Left hindlimb (tissue), 1 donor: ENCODE data around the gene C1QL4.
A peak's percentile ranks its signal among the peaks of the same experiment; 100 is the strongest.
"Not testable (repeated sequence)": the region's sequence is repeated elsewhere in the genome, so short reads cannot be mapped to it uniquely, and the experiment has no call there.

ENCODE experiments used
- DNase-seq: peaks from one replicate; pipeline ENCODE4 v3.0.0-alpha.2; 2018

Gene C1QL4

DNA sequence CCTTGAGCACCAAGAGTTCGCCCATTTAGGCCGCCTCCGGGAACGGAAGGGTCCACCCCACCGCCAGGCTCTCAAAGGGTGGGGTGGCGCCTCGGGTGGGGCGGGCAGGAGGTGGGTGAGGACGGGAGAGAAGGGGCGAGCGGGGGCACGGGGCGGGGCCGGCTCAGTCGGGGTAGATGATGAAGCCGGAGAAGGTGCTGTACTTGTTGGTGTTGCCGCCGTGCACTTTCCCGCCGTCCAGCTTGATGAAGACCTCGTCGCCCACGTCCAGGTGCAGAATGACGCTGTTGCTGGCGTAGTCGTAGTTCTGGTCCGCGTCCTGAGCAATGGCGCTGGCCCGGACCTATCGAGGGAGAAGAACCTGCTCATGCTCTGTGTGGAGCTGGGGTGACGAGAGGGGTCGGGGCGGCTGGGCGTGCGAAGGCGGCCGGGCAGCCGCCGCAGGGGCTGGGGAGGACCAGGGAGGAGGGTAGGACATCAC, 4.1 kb downstream of the C1QL4 start:
- DNase-seq: no peak

DNA sequence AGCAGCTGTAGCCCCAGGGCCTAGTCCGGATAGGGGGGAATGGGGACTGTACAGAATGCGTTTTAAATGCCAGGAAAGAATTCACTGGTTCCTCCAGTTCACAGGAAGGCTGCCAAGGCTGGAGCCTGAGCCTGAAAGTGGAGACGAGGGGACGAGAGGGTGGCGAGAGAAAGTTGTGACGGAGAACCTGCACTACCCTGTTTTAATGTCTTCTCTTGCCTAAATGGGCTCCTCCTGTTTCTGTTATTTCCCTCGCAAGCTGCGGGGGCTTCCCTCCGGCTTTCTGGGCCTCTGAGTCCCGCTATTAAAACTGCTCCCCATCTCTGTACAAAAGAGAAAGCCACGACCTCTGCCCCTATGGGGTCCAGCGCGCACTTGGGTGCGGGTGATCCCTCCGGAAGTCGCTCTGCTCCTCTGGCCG, 4.5 kb downstream of the C1QL4 start:
- DNase-seq: no peak

DNA sequence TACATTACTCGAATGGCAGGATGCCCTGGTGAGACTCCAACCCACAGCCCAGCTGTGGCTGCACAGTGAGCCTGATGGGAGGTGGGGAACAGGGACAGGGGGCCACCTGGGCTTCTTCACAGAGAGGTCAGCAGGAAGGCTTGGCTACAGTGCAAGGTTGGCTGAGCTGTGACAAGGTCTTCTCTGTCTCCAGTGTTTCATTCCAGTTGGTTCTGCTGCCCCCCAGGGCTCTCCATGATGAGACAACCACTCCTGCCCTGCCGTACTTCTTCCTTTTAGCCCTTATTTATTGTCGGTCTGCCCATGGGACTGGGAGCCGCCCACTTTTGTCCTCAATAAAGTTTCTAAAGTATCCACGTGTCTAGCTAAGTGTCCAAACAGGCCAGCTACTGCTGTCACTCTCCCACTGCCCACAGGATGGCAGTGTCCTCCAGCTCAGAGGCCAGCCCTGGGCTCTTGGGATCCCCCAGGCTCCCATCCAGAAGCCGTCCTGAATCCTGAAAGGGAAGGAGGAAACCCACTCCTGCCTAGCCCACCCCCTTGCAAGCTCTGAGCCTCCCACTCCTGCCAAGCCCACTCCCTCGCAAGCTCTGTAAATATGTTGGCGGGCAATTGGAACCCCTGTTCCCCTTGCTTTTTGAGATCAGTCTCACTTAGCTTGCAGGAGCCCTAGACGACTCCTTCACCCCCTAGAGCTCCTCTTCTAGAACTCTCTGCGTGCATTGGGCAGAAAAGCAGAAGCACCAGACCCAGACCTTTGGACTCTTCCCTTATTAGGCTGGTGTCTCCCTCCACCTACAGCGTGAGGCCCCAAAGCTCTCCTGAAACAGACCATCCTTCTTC, 5.4 kb downstream of the C1QL4 start:
- DNase-seq: peak; percentile 79

DNA sequence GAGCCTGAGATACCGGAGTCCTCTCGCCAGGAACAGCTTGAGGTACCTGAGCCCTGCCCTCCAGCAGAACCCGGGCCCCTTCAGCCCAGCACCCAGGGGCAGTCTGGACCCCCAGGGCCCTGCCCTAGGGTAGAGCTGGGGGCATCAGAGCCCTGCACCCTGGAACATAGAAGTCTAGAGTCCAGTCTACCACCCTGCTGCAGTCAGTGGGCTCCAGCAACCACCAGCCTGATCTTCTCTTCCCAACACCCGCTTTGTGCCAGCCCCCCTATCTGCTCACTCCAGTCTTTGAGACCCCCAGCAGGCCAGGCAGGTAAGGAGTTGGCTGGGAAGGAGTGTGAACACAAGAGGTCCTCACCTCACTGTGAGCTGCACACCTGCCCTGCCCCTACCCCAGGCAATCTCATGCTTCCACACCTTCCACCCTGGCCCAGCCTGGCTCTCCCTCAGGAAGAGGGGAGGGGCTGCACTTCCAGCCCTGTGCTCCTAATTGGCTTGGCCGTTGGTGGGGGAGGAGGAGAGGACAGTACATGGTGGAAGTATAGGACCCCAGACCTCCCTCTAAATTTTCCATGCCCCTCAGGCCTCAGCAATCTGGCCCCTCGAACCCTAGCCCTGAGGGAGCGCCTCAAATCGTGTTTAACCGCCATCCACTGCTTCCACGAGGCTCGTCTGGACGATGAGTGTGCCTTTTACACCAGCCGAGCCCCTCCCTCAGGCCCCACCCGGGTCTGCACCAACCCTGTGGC, 6.2 kb downstream of the C1QL4 start:
- DNase-seq: no peak

DNA sequence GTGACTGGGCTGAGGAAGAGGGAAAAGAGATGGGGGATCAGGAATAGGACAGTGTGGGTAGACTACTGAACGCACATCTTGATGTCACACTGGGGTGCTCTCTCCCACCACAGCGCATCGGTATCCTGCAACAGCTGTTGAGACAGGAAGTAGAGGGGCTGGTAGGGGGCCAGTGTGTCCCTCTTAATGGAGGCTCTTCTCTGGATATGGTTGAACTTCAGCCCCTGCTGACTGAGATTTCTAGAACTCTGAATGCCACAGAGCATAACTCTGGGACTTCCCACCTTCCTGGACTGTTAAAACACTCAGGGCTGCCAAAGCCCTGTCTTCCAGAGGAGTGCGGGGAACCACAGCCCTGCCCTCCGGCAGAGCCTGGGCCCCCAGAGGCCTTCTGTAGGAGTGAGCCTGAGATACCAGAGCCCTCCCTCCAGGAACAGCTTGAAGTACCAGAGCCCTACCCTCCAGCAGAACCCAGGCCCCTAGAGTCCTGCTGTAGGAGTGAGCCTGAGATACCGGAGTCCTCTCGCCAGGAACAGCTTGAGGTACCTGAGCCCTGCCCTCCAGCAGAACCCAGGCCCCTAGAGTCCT, 6.9 kb downstream of the C1QL4 start:
- DNase-seq: no peak

DNA sequence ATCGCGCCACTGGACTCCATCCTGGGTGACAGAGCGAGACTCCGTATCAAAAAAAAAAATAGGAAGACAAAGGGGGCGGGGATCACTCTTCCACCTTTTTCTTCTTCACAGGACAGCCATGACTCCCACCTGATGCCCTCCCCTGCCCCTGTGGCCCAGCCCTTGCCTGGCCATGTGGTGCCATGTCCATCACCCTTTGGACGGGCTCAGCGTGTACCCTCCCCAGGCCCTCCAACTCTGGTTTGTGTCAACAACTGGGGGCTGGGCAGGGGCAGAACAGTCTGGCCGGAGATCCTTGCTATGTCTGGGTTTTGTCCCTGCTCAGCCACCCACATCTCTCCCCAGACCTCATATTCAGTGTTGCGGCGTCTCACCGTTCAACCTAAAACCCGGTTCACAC, 8.2 kb downstream of the C1QL4 start:
- DNase-seq: no peak

DNA sequence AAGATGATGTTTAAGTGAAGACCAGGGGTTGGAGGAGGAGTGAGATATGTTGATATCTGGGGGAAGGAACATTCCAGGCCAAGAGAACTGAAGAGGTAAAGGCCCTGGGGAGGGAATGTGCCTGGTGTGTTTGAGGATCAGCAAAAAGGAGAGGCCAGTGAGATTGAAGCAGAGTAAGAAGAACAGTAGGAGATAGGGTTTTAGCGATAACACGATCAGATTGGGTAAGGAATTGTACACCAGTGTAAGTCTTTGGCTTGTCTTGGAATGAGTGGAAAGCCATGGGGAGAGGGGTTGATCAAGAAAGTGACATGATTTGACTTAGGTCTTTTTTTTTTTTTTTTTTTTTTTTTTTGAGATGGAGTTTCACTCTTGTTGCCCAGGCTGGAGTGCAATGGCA, 9.1 kb downstream of the C1QL4 start:
- no peak for DNase-seq

DNA sequence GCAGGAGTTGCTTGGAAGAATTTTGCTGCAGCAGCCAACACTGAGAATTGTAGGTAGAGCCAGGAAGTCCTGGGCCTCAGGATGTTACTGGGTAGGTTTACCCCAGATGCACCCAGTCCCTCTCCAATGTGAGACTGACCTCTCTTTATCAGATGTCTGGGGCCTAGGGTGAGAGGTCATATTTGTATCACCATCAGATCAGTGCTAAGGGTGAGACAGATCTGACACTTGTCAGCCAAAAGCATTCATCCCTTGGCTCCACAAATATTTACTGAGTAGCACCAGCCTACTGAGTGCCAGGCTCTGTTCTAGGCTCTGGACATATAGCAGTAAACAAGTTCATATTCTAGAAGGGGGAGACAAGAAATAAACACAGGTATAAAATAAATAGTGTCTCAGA, 9.6 kb downstream of the C1QL4 start:
- DNase-seq: no peak

DNA sequence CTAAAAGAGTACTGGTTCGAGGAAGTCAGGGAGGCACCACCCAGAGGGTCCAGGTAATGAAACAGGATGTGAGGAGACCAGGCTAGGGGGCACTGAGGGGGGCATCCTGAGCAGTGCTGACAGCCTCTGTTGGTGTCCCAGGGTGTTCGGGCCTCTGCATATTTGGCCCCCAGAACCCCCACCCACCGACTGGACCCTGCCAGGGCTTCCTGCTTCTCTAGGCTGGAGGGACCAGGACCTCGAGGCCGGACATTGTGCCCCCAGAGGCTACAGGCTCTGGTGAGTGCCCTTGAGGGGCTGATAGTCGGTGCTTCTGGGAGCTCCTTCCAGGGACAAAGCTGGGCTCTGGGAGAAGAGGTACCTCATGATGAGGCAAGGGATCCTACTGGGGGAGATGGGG, 11.4 kb downstream of the C1QL4 start:
- no peak for DNase-seq

DNA sequence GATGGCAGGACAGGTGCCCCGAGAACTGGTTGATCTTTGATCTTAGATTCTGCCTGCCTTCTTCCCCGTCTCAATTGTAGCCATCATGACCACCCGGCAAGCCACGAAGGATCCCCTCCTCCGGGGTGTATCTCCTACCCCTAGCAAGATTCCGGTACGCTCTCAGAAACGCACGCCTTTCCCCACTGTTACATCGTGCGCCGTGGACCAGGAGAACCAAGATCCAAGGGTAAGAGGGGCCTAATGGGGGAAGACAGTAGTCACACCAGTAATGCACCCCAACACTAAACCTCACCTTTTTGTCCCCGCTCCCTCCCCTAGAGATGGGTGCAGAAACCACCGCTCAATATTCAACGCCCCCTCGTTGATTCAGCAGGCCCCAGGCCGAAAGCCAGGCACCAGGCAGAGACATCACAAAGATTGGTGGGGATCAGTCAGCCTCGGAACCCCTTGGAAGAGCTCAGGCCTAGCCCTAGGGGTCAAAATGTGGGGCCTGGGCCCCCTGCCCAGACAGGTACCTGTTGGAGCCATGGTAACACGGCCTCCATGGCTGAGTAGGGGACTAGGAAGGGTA, 13.4 kb downstream of the C1QL4 start:
- DNase-seq: no peak

DNA sequence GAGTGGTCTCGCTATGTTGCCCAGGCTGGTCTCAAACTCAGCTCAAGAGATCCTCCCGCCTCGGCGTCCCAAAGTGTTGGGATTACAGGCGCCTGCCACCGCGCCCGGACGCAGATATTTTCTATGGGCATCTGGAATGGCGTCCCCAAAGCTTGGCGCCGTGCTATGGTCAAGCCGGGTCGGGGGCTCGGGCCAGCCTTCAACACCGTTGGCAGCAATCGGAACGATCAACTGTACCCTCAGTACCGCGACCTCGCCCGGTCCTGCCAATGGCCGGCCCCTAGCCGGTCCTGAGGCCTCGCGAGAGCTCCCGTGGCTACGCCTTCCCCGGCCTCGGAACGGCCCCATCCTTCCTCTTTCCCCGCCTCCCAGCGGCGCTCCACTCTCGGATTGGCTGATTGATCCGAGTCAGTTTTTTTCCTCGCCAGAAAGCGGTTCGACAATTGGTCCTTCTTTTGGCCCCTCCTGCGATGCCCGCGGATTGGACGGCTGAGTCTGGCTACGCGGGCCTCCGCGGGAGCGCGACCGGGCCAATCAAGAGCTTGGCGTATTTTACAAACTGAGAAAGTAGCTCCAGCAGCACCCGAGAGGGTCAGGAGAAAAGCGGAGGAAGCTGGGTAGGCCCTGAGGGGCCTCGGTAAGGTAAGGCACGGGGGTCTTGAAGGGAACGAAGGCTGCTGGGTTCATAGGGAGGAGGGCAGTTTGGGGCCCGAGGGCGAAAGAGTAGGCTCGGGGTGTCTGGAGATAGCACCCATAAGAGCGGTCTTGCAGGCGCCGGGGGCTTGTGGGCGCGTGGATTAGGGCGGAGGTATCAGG, 14.1 kb downstream of the C1QL4 start, which contains the start of gene TROAP:
TROAP (plus strand) TSS at position 548 of the 816 bp plus-strand sequence. CDS start 354 bp downstream, outside the sequence.
- DNase-seq: peak; percentile 99

DNA sequence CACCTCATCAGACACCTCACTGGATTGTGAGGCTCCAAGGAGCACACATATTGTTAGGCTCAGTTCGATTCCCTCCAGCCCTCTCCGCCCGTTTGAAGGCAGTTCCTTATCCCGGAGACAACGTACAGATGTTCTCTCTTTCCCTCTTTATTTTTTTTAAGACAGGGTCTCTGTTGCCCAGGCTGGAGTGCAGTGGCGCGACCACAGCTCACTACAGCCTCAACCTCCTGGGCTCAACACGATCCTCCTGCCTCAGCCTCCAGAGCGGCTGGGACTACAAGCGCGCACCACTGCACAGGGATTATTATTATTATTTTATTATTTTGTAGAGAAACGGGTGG, 14.7 kb downstream of the C1QL4 start:
- no peak for DNase-seq

DNA sequence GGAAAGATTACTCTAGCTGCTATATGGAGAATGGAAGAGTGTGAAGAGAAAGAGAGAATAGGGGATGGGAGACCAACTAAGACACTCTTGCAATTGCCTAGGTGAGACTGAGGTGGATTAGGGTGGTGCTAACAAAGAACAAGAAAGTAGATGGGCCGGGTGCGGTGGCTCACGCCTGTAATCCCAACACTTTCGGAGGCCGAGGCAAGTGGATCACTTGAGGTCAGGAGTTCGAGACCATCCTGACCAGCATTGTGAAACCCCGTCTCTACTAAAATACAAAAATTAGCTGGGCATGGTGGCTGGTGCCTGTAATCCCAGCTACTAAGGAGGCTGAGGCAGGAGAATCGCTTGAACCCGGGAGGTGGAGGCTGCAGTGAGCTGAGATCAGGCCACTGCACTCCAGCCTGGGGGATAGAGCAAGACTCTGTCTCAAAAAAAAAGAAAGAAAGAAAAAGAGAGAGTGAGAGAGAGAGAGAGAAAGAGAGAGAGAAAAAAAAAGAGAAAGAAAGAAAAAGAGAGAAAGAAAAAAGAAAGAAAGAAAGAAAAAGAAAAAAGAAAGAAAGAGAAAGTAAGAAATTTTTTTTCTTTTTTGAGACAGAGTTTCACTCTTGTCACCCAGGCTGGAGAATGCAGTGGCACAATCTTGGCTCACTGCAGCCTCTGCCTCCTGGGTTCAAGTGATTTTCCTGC, 16.4 kb downstream of the C1QL4 start:
- DNase-seq: not testable (repeated sequence)

DNA sequence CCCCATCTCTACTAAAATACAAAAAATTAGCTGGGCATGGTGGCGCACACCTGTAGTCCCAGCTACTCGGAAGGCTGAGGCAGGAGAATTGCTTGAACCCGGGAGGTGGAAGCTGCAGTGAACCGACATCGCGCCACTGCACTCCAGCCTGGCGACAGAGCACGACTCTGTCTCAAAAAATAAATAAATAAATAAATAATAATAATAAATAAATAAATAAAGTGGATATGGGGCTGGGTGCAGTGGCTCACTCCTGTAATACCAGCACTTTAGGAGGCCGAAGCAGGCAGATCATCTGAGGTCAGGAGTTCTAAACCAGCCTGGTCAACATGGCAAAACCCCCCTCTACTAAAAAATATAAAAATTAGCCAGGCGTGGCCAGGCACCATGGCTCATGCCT, 19.9 kb downstream of the C1QL4 start:
- DNase-seq: not testable (repeated sequence)

DNA sequence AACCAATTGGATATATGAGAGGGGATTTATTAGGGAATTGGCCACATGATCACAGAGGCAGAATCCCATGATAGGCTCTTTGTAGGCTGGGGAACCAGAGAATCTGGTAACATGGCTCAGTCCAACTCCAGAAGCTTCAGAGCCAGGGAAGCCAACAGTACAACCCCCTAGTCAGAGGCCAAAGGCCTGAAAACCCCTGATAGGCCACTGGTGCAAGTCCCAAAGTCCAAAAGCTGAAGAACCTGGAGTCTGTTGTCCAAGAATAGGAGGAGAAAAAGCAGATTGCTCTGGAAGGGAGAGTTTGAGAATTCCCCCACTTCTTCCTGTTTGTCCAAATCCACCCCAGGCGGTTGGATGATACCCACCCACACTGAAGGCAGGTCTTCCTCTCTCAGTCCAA, 22.2 kb downstream of the C1QL4 start:
- DNase-seq: no peak

DNA sequence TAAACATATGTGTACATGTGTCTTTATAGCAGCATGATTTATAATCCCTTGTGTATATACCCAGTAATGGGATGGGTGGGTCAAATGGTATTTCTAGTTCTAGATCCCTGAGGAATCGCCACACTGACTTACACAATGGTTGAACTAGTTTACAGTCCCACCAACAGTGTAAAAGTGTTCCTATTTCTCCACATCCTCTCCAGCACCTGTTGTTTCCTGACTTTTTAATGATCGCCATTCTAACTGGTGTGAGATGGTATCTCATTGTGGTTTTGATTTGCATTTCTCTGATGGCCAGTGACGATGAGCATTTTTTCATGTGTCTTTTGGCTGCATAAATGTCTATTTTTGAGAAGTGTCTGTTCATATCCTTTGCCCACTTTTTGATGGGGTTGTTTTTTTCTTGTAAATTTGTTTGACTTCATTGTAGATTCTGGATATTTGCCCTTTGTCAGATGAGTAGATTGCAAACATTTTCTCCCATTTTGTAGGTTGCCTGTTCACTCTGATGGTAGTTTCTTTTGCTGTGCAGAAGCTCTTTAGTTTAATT, 26.5 kb downstream of the C1QL4 start:
- not testable (repeated sequence) for DNase-seq

DNA sequence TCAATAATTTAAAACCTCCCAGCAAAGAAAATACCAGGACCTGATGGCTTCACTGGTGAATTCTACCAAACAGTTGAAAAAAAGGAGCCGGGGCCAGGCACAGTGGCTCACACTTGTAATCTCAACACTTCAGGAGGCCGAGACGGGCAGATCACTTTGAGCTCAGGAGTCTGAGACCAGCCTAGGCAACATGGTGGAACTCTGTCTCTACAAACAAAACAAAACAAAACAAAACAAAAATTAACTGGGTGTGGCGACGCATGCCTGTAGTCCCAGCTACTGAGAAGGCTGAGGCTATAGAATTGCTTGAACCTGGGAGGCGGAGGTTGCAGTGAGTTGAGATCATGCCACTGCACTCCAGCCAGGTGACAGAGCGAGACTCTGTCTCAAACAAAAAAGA, 27.6 kb downstream of the C1QL4 start:
- DNase-seq: no peak

DNA sequence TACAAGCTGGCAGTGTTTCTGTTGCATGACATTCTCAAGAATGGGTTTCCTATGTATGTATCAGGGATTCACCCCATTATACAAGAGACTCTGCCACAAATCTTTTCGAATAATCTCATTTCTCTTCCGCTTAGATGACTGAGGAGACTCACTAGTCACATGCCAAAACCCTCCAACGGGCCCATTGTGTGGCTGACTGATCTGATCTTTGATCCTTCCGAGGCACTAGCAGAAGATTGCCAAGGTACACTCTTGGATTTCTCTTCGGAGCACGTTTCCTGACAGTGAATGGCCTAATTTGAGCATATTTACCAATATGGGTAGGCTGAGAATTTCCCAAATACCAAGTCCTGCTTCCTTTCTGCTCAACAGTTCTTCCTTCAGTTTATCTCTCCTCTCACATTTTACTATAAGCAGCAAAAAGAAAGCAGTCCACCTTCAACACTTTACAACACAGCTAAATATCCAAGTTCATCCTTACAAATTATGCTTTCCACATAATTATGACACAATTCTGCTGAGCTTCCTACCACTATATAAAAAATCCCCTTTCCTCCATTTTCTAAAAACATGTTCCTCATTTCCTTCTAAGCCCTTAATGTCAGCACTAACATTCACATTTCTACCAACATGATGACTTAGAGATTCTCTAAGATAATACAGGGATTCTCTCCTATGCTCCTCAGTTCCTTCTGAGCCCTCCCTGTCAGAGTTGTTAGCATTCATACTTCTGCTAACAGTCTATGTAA, 31.1 kb downstream of the C1QL4 start:
- DNase-seq: no peak

DNA sequence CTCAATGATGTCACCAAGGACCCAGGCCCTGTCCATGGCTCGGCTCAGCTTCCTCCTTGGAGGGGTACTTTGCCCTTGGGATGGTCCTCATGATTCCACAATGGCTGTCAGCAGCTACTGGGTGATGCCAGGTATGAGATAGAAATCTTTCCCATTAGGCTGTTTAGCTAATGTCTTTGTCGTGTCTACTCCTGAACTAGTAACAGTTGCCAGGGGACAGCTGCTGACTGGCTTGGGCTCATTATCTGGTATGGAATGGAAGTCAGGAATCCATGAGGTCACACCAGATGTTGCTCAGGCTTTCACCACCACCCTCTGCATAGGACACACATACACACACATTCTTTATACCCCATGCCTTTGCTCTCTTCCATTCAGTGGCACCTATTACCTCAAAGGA, 32.8 kb downstream of the C1QL4 start:
- no peak for DNase-seq

DNA sequence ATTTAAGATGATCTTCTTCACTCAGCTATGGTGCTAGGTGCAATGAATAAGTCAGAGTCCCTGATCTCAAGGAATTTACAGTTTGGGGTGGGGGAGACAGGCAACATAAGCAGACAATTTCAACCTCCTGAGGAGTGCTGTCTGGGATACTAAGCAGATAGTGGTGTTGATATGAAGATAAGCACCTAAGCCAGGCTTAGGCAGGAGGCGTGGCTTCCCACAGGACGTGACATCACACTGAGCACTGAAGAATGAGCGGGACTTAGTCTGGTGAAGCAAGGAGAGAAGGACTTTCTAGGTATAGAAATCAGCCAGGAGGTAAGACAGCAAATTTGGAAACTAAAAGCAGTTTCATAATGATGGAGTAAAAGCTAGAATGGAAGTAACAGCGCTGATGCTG, 35.2 kb downstream of the C1QL4 start:
- DNase-seq: no peak

DNA sequence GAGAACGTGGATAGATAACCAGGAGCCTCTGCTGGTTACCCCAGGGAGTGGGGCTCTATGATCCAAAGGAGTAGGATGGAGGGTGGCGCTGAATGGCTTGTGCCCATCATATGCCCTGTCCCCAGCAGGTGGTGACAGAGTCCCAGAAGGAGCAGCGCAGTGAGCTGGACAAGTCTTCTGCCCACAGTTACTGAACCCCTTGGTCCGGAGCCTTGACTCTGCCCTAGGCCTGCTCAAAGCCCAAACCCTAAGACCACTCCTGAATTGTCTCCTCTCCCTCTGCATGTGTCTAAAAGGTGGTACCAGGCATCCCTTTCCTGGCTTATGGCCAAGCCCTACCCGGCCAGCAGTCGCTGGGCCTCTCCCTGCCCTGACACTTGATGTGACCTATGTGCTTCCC, 38.8 kb downstream of the C1QL4 start:
- DNase-seq: no peak
